Dermis blood vessel endothelial cell (primary cell): Measurements from ENCODE around the gene FGF18. TPM values are rescaled to one million over a fixed set of nuclear protein-coding genes. Genes with fewer than 3 reads are reported as not detected.
"Not testable (repeated sequence)": the region's sequence is repeated elsewhere in the genome, so short reads cannot be mapped to it uniquely, and the experiment has no call there.

Experiments used
- DNase-seq: peaks from one replicate; pipeline ENCODE4 v3.0.0; 2010
- total RNA-seq: library from RNA; depleted of rRNA; stranded (reverse); fragments of >200 nt; gene quantifications from 2 replicates; pipeline ENCODE4 v1.2.3, GENCODE V29; 2014

FGF18 gene
- total RNA-seq, 1 donor from 2014 or later, result not detected

DNA sequence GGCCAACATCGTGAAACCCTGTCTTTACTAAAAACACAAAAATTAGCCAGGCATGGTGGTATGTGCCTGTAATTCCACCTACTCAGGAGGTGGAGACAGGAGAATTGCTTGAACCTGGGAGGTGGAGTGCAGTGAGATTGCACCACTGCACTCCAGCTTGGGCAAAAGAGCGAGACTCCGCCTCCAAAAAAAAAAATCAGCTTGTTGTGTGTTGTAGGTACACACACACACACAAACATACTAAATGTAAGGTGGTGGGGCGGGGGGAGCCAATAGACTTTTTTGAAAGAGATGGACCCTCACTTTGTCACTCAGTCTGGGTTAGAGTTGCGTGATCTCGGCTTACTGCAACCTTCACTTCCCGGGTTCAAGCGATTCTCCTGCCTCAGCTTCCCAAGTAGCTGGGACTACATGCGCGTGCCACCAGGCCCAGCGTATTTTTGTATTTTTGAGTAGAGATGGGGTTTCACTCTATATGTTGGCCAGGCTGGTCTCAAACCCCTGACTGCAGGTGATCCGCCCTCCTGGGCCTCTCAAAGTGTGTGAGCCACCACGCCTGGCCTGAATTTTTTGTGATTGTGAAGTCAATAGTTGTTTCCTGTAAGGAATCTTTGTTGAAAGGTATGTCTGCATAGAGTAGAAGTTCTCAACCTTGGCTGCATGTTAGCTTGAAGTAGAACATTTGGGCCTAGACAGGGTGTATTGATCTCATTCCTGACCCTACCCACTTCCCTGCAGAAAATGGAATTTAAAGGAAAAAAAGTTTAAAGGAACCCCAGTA, 18.1 kb upstream of the FGF18 start:
- DNase-seq, result no peak

DNA sequence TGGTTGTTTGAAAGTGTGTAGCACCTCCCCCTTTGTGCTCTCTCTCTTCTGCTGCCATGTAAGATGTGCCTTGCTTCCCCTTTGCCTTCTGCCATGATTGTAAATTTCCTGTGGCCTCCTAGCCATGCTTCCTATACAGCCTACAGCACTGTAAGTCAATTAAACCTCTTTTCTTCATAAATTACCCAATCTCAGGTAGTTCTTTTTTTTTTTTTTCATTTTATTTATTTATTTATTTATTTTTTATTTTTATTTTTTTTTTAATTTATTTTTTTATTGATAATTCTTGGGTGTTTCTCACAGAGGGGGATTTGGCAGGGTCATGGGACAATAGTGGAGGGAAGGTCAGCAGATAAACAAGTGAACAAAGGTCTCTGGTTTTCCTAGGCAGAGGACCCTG, 16.7 kb upstream of the FGF18 start:
- not testable (repeated sequence) for DNase-seq

DNA sequence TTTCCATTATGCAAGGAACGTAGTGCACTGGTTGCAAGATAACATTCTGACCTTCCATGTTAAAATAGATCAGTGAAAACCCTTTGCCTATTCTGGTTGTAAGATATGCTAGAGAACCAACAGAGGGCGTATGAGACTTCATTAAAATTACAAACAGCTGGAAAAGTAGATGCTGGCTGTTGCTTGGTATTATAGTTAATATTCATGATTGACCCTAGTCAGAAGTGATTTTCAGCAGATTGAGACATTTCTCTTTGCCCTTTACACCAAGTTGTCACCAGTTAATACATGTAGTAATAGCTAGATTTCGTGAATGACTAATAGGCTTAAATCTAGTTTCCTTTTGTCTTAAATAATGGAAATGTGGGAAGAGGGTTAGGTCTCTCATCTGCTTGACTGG, 13.8 kb upstream of the FGF18 start:
- DNase-seq, result peak; percentile 50

DNA sequence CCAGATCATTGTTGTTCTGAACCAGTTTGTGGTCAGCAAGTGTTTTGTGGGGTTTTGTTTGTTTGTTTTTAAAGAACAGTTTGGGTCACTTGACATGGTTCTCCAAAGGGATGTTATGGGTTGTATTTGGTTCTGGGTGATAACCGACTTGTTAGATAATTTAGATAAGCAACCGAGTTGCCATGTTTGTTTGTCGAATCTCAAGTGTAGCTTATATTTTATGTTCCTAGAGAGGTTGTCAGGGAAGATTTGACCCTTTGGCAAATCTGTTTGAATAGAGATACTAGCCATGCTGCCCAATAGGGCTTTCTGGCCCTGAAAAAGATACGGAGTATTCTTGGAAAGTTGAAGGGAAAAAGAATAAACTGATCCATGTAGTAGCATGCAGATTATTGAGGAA, 12.2 kb upstream of the FGF18 start:
- no peak for DNase-seq

DNA sequence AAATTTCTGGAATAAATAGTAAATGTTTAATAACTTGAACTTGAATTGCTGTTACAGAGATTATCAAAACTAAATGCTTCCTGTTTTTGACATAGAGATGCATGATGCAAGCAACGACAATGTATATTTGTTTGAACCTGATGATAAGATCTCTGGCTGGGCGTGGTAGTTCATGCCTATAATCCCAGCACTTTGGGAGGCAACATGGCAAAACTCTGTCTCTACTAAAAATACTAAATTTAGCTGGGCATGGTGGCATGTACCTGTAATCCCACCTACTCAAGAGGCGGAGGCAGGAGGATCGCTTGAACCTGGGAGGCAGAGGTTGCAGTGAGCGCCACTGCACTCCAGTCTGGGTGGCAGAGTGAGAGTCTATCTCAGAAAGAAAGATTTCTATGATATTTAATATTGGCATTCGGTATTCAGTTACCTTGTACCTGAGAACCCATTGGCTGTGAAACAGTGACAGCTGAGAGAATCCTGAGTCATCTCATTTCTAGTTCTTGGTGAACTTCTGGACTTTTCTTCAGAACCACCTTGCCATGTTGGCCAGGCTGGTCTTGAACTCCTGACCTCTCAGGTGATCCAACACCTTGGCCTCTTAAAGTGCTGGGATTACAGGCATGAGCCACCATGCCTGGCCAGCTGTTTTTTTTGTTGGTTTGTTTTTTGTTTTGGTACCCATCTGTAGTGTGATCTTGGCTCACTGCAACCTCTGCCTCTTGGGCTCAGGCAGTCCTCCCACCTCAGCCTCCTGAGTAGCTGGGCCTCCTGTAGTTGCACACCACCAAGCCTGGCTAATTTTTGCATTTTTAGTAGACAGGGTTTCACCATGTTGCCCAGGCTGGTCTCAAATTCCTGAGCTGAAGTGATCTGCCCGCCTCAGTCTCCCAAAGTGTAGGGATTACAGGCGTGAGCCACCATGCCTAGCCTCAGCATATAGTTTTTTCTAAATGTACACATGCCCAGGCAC, 10.0 kb upstream of the FGF18 start:
- DNase-seq, result no peak

DNA sequence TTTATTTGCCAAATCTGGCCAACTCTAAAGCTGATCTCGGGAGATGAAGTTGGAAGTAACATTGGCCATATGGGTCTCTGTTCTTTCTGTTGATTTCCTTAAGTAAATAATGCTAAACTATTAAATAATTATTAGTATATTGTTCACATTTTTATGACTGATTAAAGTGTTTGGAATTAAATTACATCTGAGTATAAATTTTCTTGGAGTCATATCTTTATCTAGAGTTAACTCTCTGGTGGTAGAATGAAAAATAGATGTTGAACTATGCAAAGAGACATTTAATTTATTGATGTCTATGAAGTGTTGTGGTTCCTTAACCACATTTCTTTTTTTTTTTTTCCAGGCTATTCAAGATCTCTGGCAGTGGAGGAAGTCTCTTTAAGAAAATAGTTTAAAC, 9.3 kb upstream of the FGF18 start:
- no peak for DNase-seq

DNA sequence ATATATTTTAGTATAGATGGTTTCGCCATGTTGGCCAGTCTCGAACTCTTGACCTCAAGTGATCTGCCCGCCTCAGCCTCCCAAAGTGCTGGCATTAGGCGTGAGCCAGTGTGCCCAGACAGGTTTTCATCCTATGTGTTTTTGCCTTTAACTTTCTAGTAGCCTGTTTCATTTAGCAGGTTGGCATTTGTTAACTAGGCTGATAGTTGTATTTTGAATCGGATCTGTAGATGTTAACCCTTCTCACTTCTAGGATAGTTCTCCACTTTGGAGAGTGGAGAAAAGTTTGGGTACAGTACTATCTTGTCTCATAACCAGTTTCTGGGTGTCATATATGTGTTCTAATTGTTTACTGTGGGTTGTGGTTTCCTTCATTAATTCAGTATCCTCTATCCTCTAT, 7.3 kb upstream of the FGF18 start:
- no peak for DNase-seq

DNA sequence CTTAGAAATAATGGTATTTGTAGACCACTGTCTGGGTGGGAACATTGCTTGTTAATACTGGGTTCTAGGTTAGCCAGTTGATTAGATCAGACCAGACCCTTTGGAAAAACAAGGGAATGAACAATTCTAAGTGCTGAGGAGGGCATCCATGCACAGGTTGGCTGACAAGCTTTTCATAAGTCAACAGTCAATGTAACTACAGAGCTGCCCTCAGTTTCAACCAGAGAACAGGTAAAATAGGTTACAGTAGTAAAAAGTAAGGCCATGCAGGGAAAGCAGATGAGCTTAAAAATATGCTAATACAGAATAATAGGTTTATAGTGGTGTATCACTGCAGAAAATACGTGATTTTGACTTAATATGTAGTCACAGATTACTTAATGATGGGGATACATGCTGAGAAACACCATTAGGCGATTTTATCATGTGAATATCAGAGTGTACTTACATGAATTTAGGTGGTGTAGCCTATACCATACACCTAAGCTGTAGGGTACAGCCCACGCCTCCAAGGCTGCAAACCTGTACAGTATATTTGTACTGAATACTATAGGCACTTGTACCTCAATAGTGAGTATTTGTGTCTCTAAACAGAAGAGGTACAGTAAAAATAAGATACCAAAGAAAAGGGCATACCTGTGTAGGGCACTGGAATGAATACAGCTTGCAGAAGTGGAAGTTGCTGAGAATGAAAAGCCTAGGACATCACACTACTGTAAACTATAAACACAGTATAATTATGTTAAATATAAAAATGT, 6.1 kb upstream of the FGF18 start:
- no peak for DNase-seq

DNA sequence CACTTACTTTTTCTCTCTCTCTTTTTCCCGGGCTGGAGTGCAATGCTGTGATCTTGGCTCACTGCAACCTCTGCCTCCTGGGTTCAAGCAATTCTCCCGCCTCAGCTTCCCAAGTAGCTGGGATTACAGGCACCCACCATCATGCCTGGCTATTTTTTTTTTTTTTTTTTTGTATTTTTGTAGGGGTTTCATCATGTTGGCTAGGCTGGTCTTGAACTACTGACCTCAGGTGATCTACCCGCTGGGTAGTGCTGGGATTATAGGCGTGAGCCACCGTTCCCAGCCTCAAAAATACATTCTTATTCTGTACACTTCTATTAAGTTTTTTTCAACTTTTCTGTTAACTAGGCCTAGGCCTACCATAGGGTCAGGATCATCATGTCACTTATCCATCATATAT, 5.5 kb upstream of the FGF18 start:
- DNase-seq, result not testable (repeated sequence)

DNA sequence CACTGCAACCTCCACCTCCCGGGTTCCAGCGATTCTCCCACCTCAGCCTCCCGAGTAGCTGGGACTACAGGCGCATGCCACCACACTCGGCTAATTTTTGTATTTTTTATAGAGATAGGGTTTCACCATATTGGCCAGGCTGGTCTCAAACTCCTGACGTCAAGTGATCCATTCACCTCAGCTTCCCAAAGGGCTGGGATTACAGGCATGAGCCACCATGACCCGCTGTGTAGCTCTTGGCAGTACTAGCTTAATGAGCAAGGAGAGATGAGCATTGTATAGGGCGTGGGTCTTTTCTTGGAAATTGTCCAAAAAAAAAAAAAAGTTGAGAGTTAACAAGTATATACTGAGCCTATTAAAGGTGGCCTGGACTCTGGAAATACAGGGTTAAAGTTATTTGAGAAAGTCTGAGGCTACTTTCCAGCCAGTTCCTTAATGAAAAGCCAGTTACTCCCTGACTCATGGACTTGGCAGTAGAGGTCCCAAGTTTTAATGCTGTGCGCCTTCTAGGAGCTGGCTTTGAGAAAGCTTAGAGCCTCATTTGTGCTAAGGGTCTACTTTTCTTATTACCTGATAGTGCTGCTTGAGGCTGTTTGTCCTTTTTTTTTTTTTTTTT, 4.2 kb upstream of the FGF18 start:
- no peak for DNase-seq

DNA sequence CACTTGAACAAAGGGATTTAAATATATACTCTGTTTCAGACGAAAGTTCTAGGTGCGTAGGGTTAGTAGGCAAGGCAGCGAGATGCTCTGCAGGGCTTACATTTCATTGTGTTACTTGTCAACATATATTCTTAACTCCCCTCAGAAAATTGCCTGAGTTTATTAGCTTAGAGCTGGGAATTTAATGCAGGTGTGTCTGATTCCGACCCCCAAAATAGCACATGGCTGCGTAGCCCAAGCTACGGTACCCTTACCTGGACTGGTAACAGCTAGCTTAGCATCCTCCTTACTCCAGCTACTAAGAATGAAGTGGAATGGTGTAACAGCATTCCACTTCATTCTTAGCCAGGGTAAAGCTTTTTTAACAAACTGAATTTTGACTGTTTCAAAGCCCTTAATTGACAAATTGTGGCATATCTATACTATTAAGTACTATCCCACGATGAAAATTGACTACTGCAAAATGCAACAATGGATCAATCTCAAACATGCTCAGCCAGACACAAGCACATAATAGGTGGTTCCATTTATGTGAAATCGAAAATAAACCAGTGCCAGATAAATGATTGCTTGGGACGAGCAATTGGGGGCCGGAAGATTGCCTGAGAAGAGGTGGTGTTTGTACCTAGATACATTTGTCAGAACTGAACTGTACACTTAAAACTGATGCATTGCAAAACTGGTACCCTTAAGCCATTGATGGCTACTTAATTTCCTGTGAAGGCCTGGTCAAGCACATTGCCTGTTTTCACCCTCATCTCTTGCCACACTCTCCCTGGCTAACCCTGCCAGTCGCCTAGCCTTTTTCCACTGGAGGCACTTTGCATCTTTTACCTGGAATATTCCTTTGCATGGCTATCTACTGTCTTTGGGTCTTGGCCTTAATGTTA, 3.0 kb upstream of the FGF18 start:
- no peak for DNase-seq

DNA sequence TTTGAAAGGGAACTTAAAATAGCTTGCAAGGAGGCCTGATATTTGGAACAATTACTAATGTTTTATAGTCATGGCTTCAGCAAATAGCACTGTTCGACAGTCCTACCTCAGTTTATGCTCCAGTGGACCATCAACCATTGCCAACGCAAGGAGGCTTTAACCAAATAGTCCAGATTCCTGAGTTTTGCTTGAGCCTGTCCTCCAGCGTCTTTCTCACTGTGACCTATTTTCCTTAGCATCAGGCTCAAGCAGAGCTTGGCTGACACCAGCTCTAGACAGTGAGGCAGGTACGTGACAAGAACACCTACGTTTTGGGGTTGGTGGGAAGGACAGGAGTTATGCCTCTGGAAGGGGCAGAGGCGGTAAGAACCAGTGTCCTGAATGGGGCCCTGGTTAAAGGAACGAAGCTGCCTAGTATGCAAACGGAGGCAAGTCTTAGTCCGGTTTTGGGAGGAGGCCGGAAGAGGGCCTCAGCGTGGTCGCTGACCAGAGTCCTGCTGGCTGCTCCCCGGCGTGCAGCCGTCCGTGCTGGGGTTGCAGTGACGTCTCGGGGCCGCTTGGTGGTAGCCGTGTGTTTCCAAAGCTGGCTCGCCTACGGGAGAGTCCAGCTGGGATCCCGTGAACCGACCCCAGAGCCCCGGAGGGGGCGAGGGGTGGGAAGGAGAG, 998 bp upstream of the FGF18 start:
- DNase-seq, result peak; percentile 86

DNA sequence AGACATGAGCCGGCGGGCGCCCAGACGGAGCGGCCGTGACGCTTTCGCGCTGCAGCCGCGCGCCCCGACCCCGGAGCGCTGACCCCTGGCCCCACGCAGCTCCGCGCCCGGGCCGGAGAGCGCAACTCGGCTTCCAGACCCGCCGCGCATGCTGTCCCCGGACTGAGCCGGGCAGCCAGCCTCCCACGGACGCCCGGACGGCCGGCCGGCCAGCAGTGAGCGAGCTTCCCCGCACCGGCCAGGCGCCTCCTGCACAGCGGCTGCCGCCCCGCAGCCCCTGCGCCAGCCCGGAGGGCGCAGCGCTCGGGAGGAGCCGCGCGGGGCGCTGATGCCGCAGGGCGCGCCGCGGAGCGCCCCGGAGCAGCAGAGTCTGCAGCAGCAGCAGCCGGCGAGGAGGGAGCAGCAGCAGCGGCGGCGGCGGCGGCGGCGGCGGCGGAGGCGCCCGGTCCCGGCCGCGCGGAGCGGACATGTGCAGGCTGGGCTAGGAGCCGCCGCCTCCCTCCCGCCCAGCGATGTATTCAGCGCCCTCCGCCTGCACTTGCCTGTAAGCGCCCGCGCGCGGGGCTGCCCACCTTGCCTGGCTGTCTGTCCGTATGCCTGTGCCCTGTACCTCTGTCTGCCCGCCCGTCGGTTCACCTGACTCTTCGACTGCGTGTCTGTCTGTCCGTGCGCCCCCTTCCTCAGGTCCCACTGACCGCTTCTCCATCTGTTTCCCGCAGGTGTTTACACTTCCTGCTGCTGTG, 412 bp downstream of the FGF18 start:
- DNase-seq, result peak; percentile 37

DNA sequence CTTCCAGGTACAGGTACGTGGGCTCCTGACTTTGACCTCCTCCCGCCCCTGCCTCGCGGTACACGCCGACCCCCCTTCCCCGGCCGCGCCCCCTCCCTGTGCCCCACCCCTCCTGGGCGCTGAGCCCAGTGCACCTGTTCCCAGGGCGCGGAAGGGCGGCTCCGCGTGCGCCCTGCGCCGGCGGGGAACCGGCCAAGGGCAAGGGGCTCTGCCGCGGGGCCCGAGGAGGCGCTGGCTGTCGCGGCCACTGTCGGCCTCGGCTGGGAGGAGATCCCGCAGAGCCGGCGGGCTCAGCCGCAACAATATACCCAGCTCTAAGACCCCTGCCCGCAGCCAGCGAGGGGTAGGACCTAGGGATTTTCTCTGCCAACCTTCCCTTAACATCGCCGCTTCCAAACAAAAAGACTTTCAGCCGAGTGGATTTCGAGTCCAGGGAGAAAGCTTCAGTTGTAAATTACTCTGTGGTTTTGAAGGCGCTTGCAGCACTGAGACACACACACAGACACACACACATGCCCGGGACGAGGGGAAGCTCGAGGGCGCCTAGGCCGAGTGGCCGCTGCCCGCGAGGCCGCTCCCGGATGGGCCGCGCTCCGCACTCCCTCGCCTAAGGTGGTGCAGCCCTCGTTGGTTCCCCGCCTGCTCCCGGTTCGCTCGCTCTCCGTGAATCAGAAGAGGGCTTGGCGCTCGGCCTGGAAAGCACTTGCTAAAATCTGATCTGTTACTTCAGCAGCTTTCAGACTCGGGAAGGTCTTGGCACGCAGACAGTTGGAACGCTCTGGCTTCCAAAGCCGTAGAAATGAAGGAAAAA, 1.2 kb downstream of the FGF18 start:
- peak; percentile 50 for DNase-seq

DNA sequence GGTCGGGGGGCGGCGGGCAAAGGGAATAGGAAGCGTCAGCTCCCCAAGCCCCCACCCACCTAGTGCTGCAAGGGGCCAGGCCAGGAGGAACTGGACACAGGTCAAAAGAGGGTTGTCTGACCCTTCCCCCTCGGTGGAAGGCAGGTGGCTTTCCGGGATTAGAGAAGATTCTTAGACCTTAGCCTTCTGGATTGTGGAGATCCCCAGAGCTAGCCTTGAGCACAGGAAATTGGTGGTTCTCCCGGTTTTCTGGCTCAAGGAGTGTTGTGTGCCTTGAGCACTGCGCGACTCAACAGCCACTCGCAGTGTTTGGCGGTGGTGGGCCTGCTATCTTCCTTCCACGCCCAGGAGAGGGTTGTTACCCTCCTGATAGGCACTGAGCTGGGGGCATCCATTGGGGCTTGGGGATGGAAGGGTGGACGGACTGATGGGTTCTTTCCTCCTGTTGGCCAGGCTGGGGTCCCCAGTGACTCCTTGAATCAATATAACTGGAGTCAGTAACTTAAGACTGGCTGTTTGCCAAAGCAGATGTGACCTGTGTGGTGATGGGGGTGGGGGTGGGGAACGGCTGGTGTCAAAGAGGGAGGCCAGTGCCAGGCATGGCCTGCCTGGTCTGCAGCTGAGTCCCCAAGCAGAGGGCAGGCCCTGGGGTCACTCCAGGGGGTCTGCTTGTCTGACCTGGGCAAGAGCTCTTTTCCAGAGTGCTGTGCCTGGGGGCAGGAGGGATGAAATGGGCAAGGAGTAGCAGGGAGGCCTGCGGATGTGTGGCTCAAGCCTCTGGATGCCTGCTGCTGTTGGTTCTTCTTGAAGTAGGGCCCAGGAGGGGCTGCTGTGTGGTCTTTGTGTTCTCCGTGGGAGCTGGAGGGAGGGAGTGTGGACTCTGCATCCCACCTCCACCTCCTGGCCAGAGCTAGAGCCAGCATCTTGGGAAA, 2.1 kb downstream of the FGF18 start:
- no peak for DNase-seq

DNA sequence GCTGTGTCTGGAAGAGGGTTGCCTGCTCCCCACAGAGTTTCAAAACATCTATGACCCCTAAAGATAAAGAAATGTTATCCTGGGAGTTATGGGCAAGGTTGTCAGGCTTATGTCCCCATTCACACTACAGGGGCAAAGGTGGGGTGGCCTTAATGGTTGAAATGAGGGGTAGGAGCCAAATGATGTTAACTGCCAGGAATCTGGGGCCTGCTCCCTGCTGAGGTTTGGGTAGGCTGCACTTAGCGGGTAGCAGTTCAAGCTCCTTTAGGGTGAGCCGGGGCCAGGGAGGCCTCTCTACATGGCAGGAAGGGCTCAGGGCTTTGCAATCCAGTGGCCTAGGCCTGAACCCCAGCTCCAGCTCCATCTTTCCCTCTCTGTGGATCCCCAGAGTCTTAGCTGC, 3.0 kb downstream of the FGF18 start:
- DNase-seq, result no peak

DNA sequence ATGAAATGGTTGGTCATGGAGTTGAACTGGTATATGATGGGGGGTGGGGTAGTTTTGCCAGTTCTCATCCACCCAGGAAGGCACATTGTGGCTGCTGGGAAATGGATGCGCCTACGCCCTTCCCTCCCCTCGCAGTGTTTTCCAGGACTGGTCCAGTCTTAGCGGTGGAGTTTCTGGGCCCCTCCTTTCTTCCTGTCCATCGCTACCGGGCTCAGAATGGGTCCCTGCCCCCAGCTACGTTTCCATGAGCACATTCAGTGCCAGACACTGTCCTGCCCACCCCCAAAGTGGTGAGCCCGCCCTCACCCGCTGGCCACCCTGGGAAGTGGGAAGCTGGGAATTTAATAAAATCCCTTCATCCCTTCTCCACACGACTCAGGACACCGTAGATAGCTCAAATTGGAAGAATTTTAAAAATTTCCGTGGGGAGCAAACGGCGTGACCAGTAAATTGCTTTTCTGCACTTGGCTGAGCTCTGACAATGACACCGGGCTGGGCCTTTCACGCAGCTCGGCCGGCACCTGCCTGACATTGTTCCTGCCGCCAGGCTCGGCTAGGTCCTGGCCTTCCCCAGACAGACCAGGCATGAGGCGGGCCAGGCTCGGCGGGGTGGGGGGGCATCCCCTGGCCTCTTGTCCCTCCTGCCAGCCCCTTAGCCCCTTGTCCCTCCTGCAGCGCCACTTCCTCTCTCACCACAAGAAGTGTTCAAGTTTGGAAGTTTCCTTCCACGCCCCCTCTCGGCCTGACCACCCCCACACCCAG, 3.6 kb downstream of the FGF18 start:
- DNase-seq, result no peak
